Measurements from ENCODE around the gene ANKRD29. TPM values are rescaled to one million over a fixed set of nuclear protein-coding genes. Genes with fewer than 3 reads are reported as not detected.

ANKRD29 gene
- total RNA-seq, 1 experiment from 2014 or later = 8.2 TPM

- H3K4me1 Mint-ChIP-seq (ENCODE audit: low read depth, unreplicated experiment) = peaks cover under 1% of the 10 kb centered on the region
- H3K9me3 Mint-ChIP-seq (ENCODE audit: unreplicated experiment) = no peaks in the 10 kb centered on the region
- TF ChIP-seq CTCF (IDR thresholded peaks at IDR 0.05; ENCODE audit: insufficient read depth in 1 of 2, low read depth in 1 of 2, low read length in 1 of 2, severe bottlenecking in 1 of 2, unreplicated experiment in 1 of 2) = no peak
- H3K9me3 ChIP-seq = no peaks in the 10 kb centered on the region
- no peak for DNase-seq
- POLR2A ChIA-PET = no interaction called here
- peak overlapping the region; percentile 80 for H3K4me3 Mint-ChIP-seq (ENCODE audit: unreplicated experiment)
- H3K4me1 ChIP-seq = peaks cover 6% of the 10 kb centered on the region; the same call in 1 of the 2 replicates
- no peaks in the 10 kb centered on the region for H3K27me3 Mint-ChIP-seq (ENCODE audit: insufficient read depth, unreplicated experiment)
- CTCF ChIA-PET = interaction anchor here (0.8 kb wide), 1 partner anchor 15 kb away, joined by 3 read pairs; no protein-coding TSS in a partner anchor
- no peak overlapping the region for H3K27ac Mint-ChIP-seq (ENCODE audit: unreplicated experiment)
- H3K36me3 ChIP-seq (ENCODE audit: control insufficient read depth, insufficient read depth, low read length) = no peaks in the 10 kb centered on the region
- intact Hi-C loops (cut with micrococcal nuclease; ENCODE audit: unreplicated experiment) = no loop called here
- H3K27me3 ChIP-seq (replicated peaks; ENCODE audit: control insufficient read depth, insufficient read depth, low read length) = no peaks in the 10 kb centered on the region
- no TSS peak for BruUV-seq (replicated peaks)
- H3K36me3 Mint-ChIP-seq (ENCODE audit: insufficient read depth, unreplicated experiment) = peaks cover under 1% of the 10 kb centered on the region
- peak overlapping the region; percentile 67 for H3K4me3 ChIP-seq (ENCODE audit: low read depth, low read length)
These were observed 25.8 kb upstream of the ANKRD29 start for GRCh38 chr18:23688528-23688927.

GRCh38 chr18:23684515-23685197 is 21.9 kb upstream of the ANKRD29 start:
- Histone ChIP-seq H3K4me3 (ENCODE audit: low read depth, low read length) (no peak overlapping the region), H3K27me3 (replicated peaks; ENCODE audit: control insufficient read depth, insufficient read depth, low read length) (no peaks in the 10 kb centered on the region), H3K36me3 (ENCODE audit: control insufficient read depth, insufficient read depth, low read length) (no peaks in the 10 kb centered on the region), H3K9me3 (no peaks in the 10 kb centered on the region), H3K4me1 (peaks cover 6% of the 10 kb centered on the region; the same call in 1 of the 2 replicates)
- CTCF ChIA-PET = interaction anchor here (1.2 kb wide), 1 partner anchor 18 kb away, joined by 3 read pairs; no protein-coding TSS in a partner anchor
- peak; percentile 42 to 46 for DNase-seq
- H3K36me3 Mint-ChIP-seq (ENCODE audit: insufficient read depth, unreplicated experiment) = no peaks in the 10 kb centered on the region
- no peaks in the 10 kb centered on the region for H3K4me1 Mint-ChIP-seq (ENCODE audit: low read depth, unreplicated experiment)
- H3K27ac Mint-ChIP-seq (ENCODE audit: unreplicated experiment) = peak overlapping the region; percentile 27
- POLR2A ChIA-PET = interaction anchor here (0.8 kb wide), 1 partner anchor 11 kb away, joined by 3 read pairs; no protein-coding TSS in a partner anchor
- BruUV-seq (replicated peaks) = no TSS peak
- intact Hi-C loops (cut with micrococcal nuclease; ENCODE audit: unreplicated experiment) = loop anchor here (1.0 to 5.0 kb wide), 2 partner anchors 33 to 57 kb away; no protein-coding TSS in a partner anchor
- H3K27me3 Mint-ChIP-seq (ENCODE audit: insufficient read depth, unreplicated experiment) = no peaks in the 10 kb centered on the region
- no peaks in the 10 kb centered on the region for H3K9me3 Mint-ChIP-seq (ENCODE audit: unreplicated experiment)
- H3K4me3 Mint-ChIP-seq (ENCODE audit: unreplicated experiment) = no peak overlapping the region
- no peak for TF ChIP-seq CTCF (IDR thresholded peaks at IDR 0.05; ENCODE audit: insufficient read depth in 1 of 2, low read depth in 1 of 2, low read length in 1 of 2, severe bottlenecking in 1 of 2, unreplicated experiment in 1 of 2)

GRCh38 chr18:23683671-23684070 is 21.0 kb upstream of the ANKRD29 start:
- Mint-ChIP-seq H3K4me1 (ENCODE audit: low read depth, unreplicated experiment) (no peaks in the 10 kb centered on the region), H3K9me3 (ENCODE audit: unreplicated experiment) (no peaks in the 10 kb centered on the region), H3K36me3 (ENCODE audit: insufficient read depth, unreplicated experiment) (no peaks in the 10 kb centered on the region), H3K4me3 (ENCODE audit: unreplicated experiment) (no peak overlapping the region), H3K27ac (ENCODE audit: unreplicated experiment) (no peak overlapping the region), H3K27me3 (ENCODE audit: insufficient read depth, unreplicated experiment) (no peaks in the 10 kb centered on the region)
- ChIA-PET POLR2A (no interaction called here), CTCF (no interaction called here)
- no peak for TF ChIP-seq CTCF (IDR thresholded peaks at IDR 0.05; ENCODE audit: insufficient read depth in 1 of 2, low read depth in 1 of 2, low read length in 1 of 2, severe bottlenecking in 1 of 2, unreplicated experiment in 1 of 2)
- Histone ChIP-seq H3K9me3 (no peaks in the 10 kb centered on the region), H3K4me1 (peaks cover 6% of the 10 kb centered on the region; the same call in 1 of the 2 replicates), H3K4me3 (ENCODE audit: low read depth, low read length) (no peak overlapping the region), H3K36me3 (ENCODE audit: control insufficient read depth, insufficient read depth, low read length) (no peaks in the 10 kb centered on the region), H3K27me3 (replicated peaks; ENCODE audit: control insufficient read depth, insufficient read depth, low read length) (no peaks in the 10 kb centered on the region)
- DNase-seq = no peak
- no TSS peak for BruUV-seq (replicated peaks)
- intact Hi-C loops (cut with micrococcal nuclease; ENCODE audit: unreplicated experiment) = loop anchor here (1.0 to 5.0 kb wide), 2 partner anchors 32 to 56 kb away; no protein-coding TSS in a partner anchor

All from Caco-2 (cell line).